B cell (primary cell): ENCODE measurements around the gene ADAMTS16. TPM values are rescaled to one million over a fixed set of nuclear protein-coding genes. Genes with fewer than 3 reads are reported as not detected.

ENCODE experiments used
- ATAC-seq: fragments of 200-7000 bp; cut with Tn5 transposase; one replicate; pipeline ENCODE4 v1.10.0; 2021; ENCODE audit warnings: low read depth, mild to moderate bottlenecking, moderate number of reproducible peaks, moderate library complexity
- CTCF ChIA-PET: fragments of 350-600 bp; sonication (Branson Sonifier 250); formaldehyde crosslinking; loops from one replicate; lab custom pipeline; 2021; ENCODE audit warnings: antibody characterized with exemption, inconsistent platforms; lab: Charles Lee
- POLR2A ChIA-PET: fragments of 350-600 bp; sonication (Branson Sonifier 250); formaldehyde crosslinking; loops from one replicate; lab custom pipeline; 2021; ENCODE audit warnings: antibody characterized with exemption; lab: Charles Lee
- DNase-seq: peaks from one replicate; pipeline ENCODE4 v3.0.0; 2013
- H2AFZ ChIP-seq: 2 replicates; pipeline ENCODE4 v1.6.1; 2012; ENCODE audit warnings: mild to moderate bottlenecking, low read depth, low read length; ENCODE audit not compliant: insufficient read depth, poor library complexity, severe bottlenecking
- H3K27ac ChIP-seq, 2 donors: 1 replicate in 1 of 2; 2 replicates in 1 of 2; pipeline ENCODE4 v1.5.1; 2012 to 2013; ENCODE audit warnings: low read length in 2 of 2, mild to moderate bottlenecking in 2 of 2, moderate library complexity in 1 of 2
- H3K27me3 ChIP-seq, 4 experiments: fragments of 200-600 bp in 1 of 4; sonication (generic) in 1 of 4; replicated peaks in 1 of 4; 1 replicate in 2 of 4; 2 replicates in 2 of 4; pipeline versions ENCODE4 v1.6.1 to v1.7.0; 2013 to 2016; ENCODE audit warnings: low read length in 3 of 4, mild to moderate bottlenecking in 2 of 4, mixed read lengths in 1 of 4, moderate library complexity in 1 of 4; ENCODE audit not compliant: insufficient read depth in 4 of 4, control insufficient read depth in 3 of 4; ENCODE audit errors: control extremely low read depth in 1 of 4
- H3K36me3 ChIP-seq, 2 experiments: replicated peaks in 1 of 2; 1 replicate in 1 of 2; 2 replicates in 1 of 2; pipeline versions ENCODE4 v1.6.1 to v1.7.1; 2013; ENCODE audit warnings: low read length in 1 of 2; ENCODE audit not compliant: insufficient read depth in 2 of 2, control insufficient read depth in 1 of 2; ENCODE audit errors: control extremely low read depth in 1 of 2, extremely low read depth in 1 of 2
- H3K4me1 ChIP-seq, 2 donors: fragments of 200-600 bp in 1 of 2; sonication (generic) in 1 of 2; 1 replicate in 1 of 2; 2 replicates in 1 of 2; pipeline versions ENCODE4 v1.5.1 to v1.6.1; 2013 to 2017; ENCODE audit warnings: low read length in 2 of 2; ENCODE audit not compliant: control insufficient read depth in 2 of 2, insufficient read depth in 2 of 2
- H3K4me2 ChIP-seq: replicated peaks from 2 replicates; pipeline ENCODE3; 2012; ENCODE audit warnings: mild to moderate bottlenecking, low read depth, low read length; ENCODE audit not compliant: poor library complexity, severe bottlenecking
- H3K4me3 ChIP-seq, 5 experiments: fragments of 200-600 bp in 1 of 5; sonication (generic) in 1 of 5; 1 replicate in 3 of 5; 2 replicates in 2 of 5; pipeline versions ENCODE4 v1.5.1 to v1.7.0; 2011 to 2016; ENCODE audit warnings: low read length in 4 of 5, mild to moderate bottlenecking in 4 of 5, low read depth in 2 of 5, control low read depth in 1 of 5, moderate library complexity in 1 of 5; ENCODE audit not compliant: insufficient read depth in 1 of 5; ENCODE audit errors: control extremely low read depth in 1 of 5, extremely low read depth in 1 of 5
- H3K79me2 ChIP-seq: fragments of 200-600 bp; sonication (generic); one replicate; pipeline ENCODE4 v1.6.0; 2016; ENCODE audit warnings: low read length; ENCODE audit not compliant: control insufficient read depth, insufficient read depth
- H3K9ac ChIP-seq: fragments of 200-600 bp; sonication (generic); 2 replicates; pipeline ENCODE4 v1.6.1; 2017; ENCODE audit warnings: mild to moderate bottlenecking, low read length, moderate library complexity
- H3K9me3 ChIP-seq, 3 donors: one replicate each; pipeline versions ENCODE4 v1.6.1 to v1.7.1; 2013; ENCODE audit warnings: low read length in 2 of 3; ENCODE audit not compliant: control insufficient read depth in 2 of 3, insufficient read depth in 1 of 3; ENCODE audit errors: control extremely low read depth in 1 of 3
- H4K20me1 ChIP-seq: 2 replicates; pipeline ENCODE4 v1.6.0; 2012; ENCODE audit warnings: mild to moderate bottlenecking, low read length; ENCODE audit not compliant: insufficient read depth, control insufficient read depth, poor library complexity, severe bottlenecking
- H3K27ac Mint-ChIP-seq: one replicate; pipeline ENCODE4 v1.8.0; 2021; ENCODE audit warnings: mixed read lengths
- H3K27me3 Mint-ChIP-seq: one replicate; pipeline ENCODE4 v1.8.0; 2021; ENCODE audit warnings: mixed read lengths
- H3K4me1 Mint-ChIP-seq: one replicate; pipeline ENCODE4 v1.8.0; 2021; ENCODE audit warnings: mixed read lengths
- H3K4me3 Mint-ChIP-seq: one replicate; pipeline ENCODE4 v1.8.0; 2021; ENCODE audit warnings: mixed read lengths
- H3K9me3 Mint-ChIP-seq: one replicate; pipeline ENCODE4 v1.8.0; 2022; ENCODE audit warnings: mixed read lengths; ENCODE audit not compliant: insufficient read depth
- CTCF ChIP-seq: fragments of 200-600 bp; IDR thresholded peaks from one replicate; pipeline ENCODE4 v1.8.0; 2022; ENCODE audit warnings: antibody characterized with exemption, mild to moderate bottlenecking
- EZH2 ChIP-seq: IDR thresholded peaks from 2 replicates; pipeline ENCODE4 v1.6.1; 2012; ENCODE audit warnings: borderline replicate concordance, low read depth, mild to moderate bottlenecking, moderate library complexity, low read length; ENCODE audit not compliant: insufficient read depth, poor library complexity, severe bottlenecking
- WGBS: methylation state at CpG from one replicate; pipeline ENCODE4 v1.1.5; 2013; ENCODE audit warnings: missing lambda C conversion rate; ENCODE audit not compliant: insufficient coverage; 5-methylcytosine and 5-hydroxymethylcytosine counted together
- intact Hi-C: fragments of 100-400 bp; cut with micrococcal nuclease; formaldehyde crosslinking; loops from one replicate; pipeline ENCODE4 v1.10.0; 2022
- polyA plus RNA-seq: library from polyadenylated mRNA; depleted of rRNA; stranded (reverse); fragments of >200 nt; gene quantifications from 2 replicates; pipeline ENCODE4 v1.2.3, GENCODE V29; 2012
- total RNA-seq, 2 donors: library from RNA; stranded (reverse); fragments of 120-200 nt in 1 of 2; gene quantifications; 1 replicate in 1 of 2; 2 replicates in 1 of 2; pipeline versions ENCODE4 v1.2.3 to v1.2.4, GENCODE V29; 2013 to 2022

ADAMTS16 gene
- total and polyA plus RNA-seq, 2 donors (not counting 1 experiment from before 2014, with no cell fraction given): not detected

GRCh38 chr5:5314626-5315025, 174.5 kb downstream of the ADAMTS16 start:
- DNase-seq: no peak
- H3K9me3 ChIP-seq: peaks cover 0 to 9% (median 0%) of the 10 kb centered on the region in 3 donors
- no peaks in the 10 kb centered on the region for H3K4me1 ChIP-seq
- no peak overlapping the region for H2AFZ ChIP-seq
- Mint-ChIP-seq H3K4me1 (no peaks in the 10 kb centered on the region), H3K9me3 (no peaks in the 10 kb centered on the region), H3K4me3 (no peak overlapping the region), H3K27me3 (no peaks in the 10 kb centered on the region), H3K27ac (no peak overlapping the region)
- no peak overlapping the region for H3K9ac ChIP-seq
- H3K79me2 ChIP-seq: no peaks in the 10 kb centered on the region
- intact Hi-C loops: no loop called here
- H3K36me3 ChIP-seq: no peaks in the 10 kb centered on the region
- H4K20me1 ChIP-seq: no peaks in the 10 kb centered on the region
- H3K27me3 ChIP-seq: no peaks in the 10 kb centered on the region
- POLR2A ChIA-PET: no interaction called here
- CTCF ChIA-PET: no interaction called here
- H3K27ac ChIP-seq: no peak overlapping the region
- H3K4me3 ChIP-seq: no peak overlapping the region
- no peak for TF ChIP-seq CTCF
- TF ChIP-seq EZH2: no peak
- no peak for ATAC-seq
- H3K4me2 ChIP-seq: no peak overlapping the region
- 90% methylated on average over 6 of the region's 6 CpGs for WGBS

DNA sequence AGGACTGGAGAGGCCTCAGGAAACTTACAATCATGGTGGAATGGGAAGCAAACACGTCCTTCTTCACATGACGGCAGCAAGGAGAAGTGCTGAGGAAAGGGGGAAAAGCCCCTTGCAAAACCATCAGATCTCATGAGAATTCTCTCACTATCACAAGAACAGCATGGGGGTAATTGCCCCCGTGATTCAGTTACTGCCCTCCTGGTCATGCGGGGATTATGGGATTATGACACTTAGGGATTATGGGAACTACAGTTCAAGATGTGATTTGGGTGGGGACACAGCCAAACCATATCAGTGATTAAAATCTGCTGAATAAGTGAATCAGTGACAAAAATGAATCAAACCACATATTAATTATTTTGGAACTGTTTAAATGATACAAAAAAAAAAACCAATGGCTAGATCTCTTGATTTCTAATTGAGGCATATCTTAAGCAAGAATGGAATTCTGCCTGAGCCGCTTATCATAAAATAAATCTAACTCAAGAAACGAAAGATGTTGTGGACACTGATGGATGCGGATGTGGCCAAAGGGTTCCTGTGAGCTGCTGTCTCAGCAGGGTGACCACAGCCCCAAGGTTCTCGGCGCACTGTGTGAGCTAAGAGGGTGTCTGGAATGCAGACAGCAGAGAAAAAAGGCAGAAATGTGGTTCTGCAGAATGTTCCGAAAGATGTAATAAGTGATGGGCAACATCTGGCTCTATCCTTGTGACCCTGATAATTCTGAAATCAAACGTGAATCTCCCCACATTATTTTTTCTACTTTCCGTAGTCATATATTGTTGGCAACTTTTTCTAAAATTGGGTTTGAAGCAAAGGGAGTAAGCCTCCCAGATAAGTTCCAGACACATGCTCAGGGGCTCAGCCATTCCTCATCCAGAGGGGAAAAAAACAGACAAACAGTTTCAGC, 175.2 kb downstream of the ADAMTS16 start:
- ChIA-PET POLR2A (no interaction called here), CTCF (no interaction called here)
- H3K4me1 Mint-ChIP-seq: no peaks in the 10 kb centered on the region
- H3K9me3 ChIP-seq: peaks cover 0 to 9% (median 0%) of the 10 kb centered on the region in 3 donors
- TF ChIP-seq EZH2 (no peak), CTCF (no peak)
- no peaks in the 10 kb centered on the region for H4K20me1 ChIP-seq
- H3K4me3 Mint-ChIP-seq: no peak overlapping the region
- H2AFZ ChIP-seq: no peak overlapping the region
- no peak overlapping the region for H3K9ac ChIP-seq
- ATAC-seq: no peak
- H3K79me2 ChIP-seq: no peaks in the 10 kb centered on the region
- H3K4me3 ChIP-seq: no peak overlapping the region
- H3K27ac ChIP-seq: no peak overlapping the region
- no peak overlapping the region for H3K4me2 ChIP-seq
- no peaks in the 10 kb centered on the region for H3K36me3 ChIP-seq
- intact Hi-C loops: no loop called here
- H3K27me3 ChIP-seq: no peaks in the 10 kb centered on the region
- H3K27me3 Mint-ChIP-seq: no peaks in the 10 kb centered on the region
- DNase-seq: no peak
- 97% methylated on average over 3 of the region's 12 CpGs for WGBS
- no peaks in the 10 kb centered on the region for H3K4me1 ChIP-seq
- no peak overlapping the region for H3K27ac Mint-ChIP-seq
- no peaks in the 10 kb centered on the region for H3K9me3 Mint-ChIP-seq
